Mesendoderm (in vitro differentiated cells): ENCODE data around the gene CRIM1.

Source experiments
- DNase-seq: peaks from one replicate; pipeline ENCODE4 v3.0.0; 2013
- H2AK5ac ChIP-seq: 2 replicates; pipeline ENCODE4 v1.6.1; 2013; ENCODE audit warnings: low read length, inconsistent platforms
- H2BK120ac ChIP-seq: 2 replicates; pipeline ENCODE4 v1.6.1; 2013; ENCODE audit warnings: low read depth, mild to moderate bottlenecking, low read length, moderate library complexity, mixed read lengths
- H2BK15ac ChIP-seq: replicated peaks from 2 replicates; pipeline ENCODE4 v1.6.1; 2013; ENCODE audit warnings: low read depth, mild to moderate bottlenecking, moderate library complexity
- H2BK5ac ChIP-seq: 2 replicates; pipeline ENCODE4 v1.6.1; 2013; ENCODE audit warnings: low read length, inconsistent platforms
- H3K18ac ChIP-seq: 2 replicates; pipeline ENCODE4 v1.6.1; 2013; ENCODE audit warnings: mild to moderate bottlenecking, low read length, mixed read lengths
- H3K23ac ChIP-seq: one replicate; pipeline ENCODE4 v1.6.1; 2013; ENCODE audit warnings: low read length
- H3K27ac ChIP-seq: 2 replicates; pipeline ENCODE4 v1.5.1; 2013; ENCODE audit warnings: low read depth, mild to moderate bottlenecking, inconsistent platforms, low read length, moderate library complexity
- H3K27me3 ChIP-seq: 2 replicates; pipeline ENCODE4 v1.6.1; 2013; ENCODE audit warnings: low read length, control low read depth, mild to moderate bottlenecking, inconsistent platforms; ENCODE audit not compliant: insufficient read depth, poor library complexity
- H3K36me3 ChIP-seq: 2 replicates; pipeline ENCODE4 v1.6.1; 2013; ENCODE audit warnings: low read length, inconsistent platforms; ENCODE audit not compliant: control insufficient read depth, insufficient read depth
- H3K4ac ChIP-seq: one replicate; pipeline ENCODE4 v1.6.1; 2013; ENCODE audit warnings: low read depth, mild to moderate bottlenecking, low read length, moderate library complexity
- H3K4me1 ChIP-seq: 2 replicates; pipeline ENCODE4 v1.6.1; 2013; ENCODE audit warnings: low read depth, low read length, inconsistent platforms; ENCODE audit not compliant: control insufficient read depth
- H3K4me2 ChIP-seq: 2 replicates; pipeline ENCODE4 v1.6.1; 2013; ENCODE audit warnings: low read length
- H3K4me3 ChIP-seq: 2 replicates; pipeline ENCODE4 v1.5.1; 2013; ENCODE audit warnings: mild to moderate bottlenecking, low read length
- H3K56ac ChIP-seq: one replicate; pipeline ENCODE4 v1.6.1; 2013; ENCODE audit warnings: low read length
- H3K79me1 ChIP-seq: 2 replicates; pipeline ENCODE4 v1.6.1; 2013; ENCODE audit warnings: low read length, inconsistent platforms
- H3K79me2 ChIP-seq: 2 replicates; pipeline ENCODE4 v1.6.1; 2013; ENCODE audit warnings: mild to moderate bottlenecking, low read length; ENCODE audit not compliant: control insufficient read depth, insufficient read depth
- H3K9ac ChIP-seq: 2 replicates; pipeline ENCODE4 v1.6.1; 2013; ENCODE audit warnings: low read length, inconsistent platforms
- H4K5ac ChIP-seq: one replicate; pipeline ENCODE4 v1.6.1; 2013; ENCODE audit warnings: low read length
- H4K8ac ChIP-seq: one replicate; pipeline ENCODE4 v1.6.1; 2013; ENCODE audit warnings: low read depth, mild to moderate bottlenecking, control low read depth, low read length, moderate library complexity
- WGBS: extraction: QIAGEN DNeasy Blood & Tissue Kit; methylation state at CpG from one replicate; pipeline ENCODE4 v1.1.7; 2013; ENCODE audit warnings: low lambda C conversion rate, missing lambda C conversion rate; ENCODE audit not compliant: insufficient coverage; ENCODE audit errors: extremely low coverage; 5-methylcytosine and 5-hydroxymethylcytosine counted together

The CRIM1 gene

GRCh38 chr2:36425608-36426355 lies 70.2 kb downstream of the CRIM1 start:
- Histone ChIP-seq H4K8ac (no peak overlapping the region), H2BK15ac (no peak overlapping the region), H3K4ac (no peak overlapping the region), H3K27me3 (no peaks in the 10 kb centered on the region), H3K4me1 (peaks cover 4% of the 10 kb centered on the region), H3K79me2 (peaks cover 17% of the 10 kb centered on the region), H3K79me1 (peaks cover 14% of the 10 kb centered on the region), H3K36me3 (no peaks in the 10 kb centered on the region), H3K4me3 (no peak overlapping the region), H3K27ac (no peak overlapping the region), H3K9ac (no peak overlapping the region), H3K23ac (no peak overlapping the region), H2AK5ac (no peak overlapping the region), H4K5ac (no peak overlapping the region), H2BK120ac (no peak overlapping the region), H3K4me2 (no peak overlapping the region), H3K18ac (no peak overlapping the region), H3K56ac (no peak overlapping the region), H2BK5ac (no peak overlapping the region)
- DNase-seq = no peak
- WGBS = no CpG with 5 or more reads among the region's 3 CpGs

- no peak overlapping the region for H3K4ac ChIP-seq
- no peak overlapping the region for H2BK15ac ChIP-seq
- H3K27ac ChIP-seq = no peak overlapping the region
- H3K23ac ChIP-seq = no peak overlapping the region
- no peak overlapping the region for H2BK5ac ChIP-seq
- peaks cover 21% of the 10 kb centered on the region for H3K79me2 ChIP-seq
- H3K79me1 ChIP-seq = peaks cover 18% of the 10 kb centered on the region
- H3K9ac ChIP-seq = no peak overlapping the region
- no CpG with 5 or more reads among the region's 2 CpGs for WGBS
- no peak overlapping the region for H3K4me3 ChIP-seq
- no peaks in the 10 kb centered on the region for H3K36me3 ChIP-seq
- DNase-seq = no peak
- no peaks in the 10 kb centered on the region for H3K27me3 ChIP-seq
- H2BK120ac ChIP-seq = no peak overlapping the region
- H3K56ac ChIP-seq = no peak overlapping the region
- no peak overlapping the region for H2AK5ac ChIP-seq
- H4K5ac ChIP-seq = no peak overlapping the region
- H3K18ac ChIP-seq = no peak overlapping the region
- H4K8ac ChIP-seq = no peak overlapping the region
- H3K4me2 ChIP-seq = no peak overlapping the region
- peaks cover 4% of the 10 kb centered on the region for H3K4me1 ChIP-seq
These were observed 72.2 kb downstream of the CRIM1 start for GRCh38 chr2:36427790-36428243.

- Histone ChIP-seq H3K4me2 (no peak overlapping the region), H3K18ac (no peak overlapping the region), H2BK5ac (no peak overlapping the region), H3K23ac (no peak overlapping the region), H2BK120ac (no peak overlapping the region), H2BK15ac (no peak overlapping the region), H3K9ac (no peak overlapping the region), H2AK5ac (no peak overlapping the region), H4K5ac (no peak overlapping the region), H3K56ac (no peak overlapping the region), H3K4me1 (no peaks in the 10 kb centered on the region), H3K27me3 (no peaks in the 10 kb centered on the region), H3K4ac (no peak overlapping the region), H4K8ac (no peak overlapping the region), H3K4me3 (no peak overlapping the region), H3K79me1 (peaks cover 23% of the 10 kb centered on the region), H3K27ac (no peak overlapping the region), H3K36me3 (no peaks in the 10 kb centered on the region), H3K79me2 (peaks cover 20% of the 10 kb centered on the region)
- DNase-seq = no peak
- WGBS = no CpG with 5 or more reads among the region's 4 CpGs
These were observed 75.0 kb downstream of the CRIM1 start for GRCh38 chr2:36430549-36430948.

GRCh38 chr2:36432479-36432878 lies 76.9 kb downstream of the CRIM1 start:
- Histone ChIP-seq H3K79me2 (peaks cover 20% of the 10 kb centered on the region), H3K9ac (no peak overlapping the region), H3K18ac (no peak overlapping the region), H2BK5ac (no peak overlapping the region), H3K4me2 (no peak overlapping the region), H2BK15ac (no peak overlapping the region), H4K8ac (no peak overlapping the region), H3K79me1 (peaks cover 23% of the 10 kb centered on the region), H3K4me3 (no peak overlapping the region), H4K5ac (no peak overlapping the region), H3K4ac (no peak overlapping the region), H2AK5ac (no peak overlapping the region), H3K27ac (no peak overlapping the region), H2BK120ac (no peak overlapping the region), H3K23ac (no peak overlapping the region), H3K56ac (no peak overlapping the region), H3K4me1 (no peaks in the 10 kb centered on the region), H3K27me3 (no peaks in the 10 kb centered on the region), H3K36me3 (no peaks in the 10 kb centered on the region)
- WGBS = no CpG with 5 or more reads among the region's 3 CpGs
- no peak for DNase-seq

GRCh38 chr2:36433311-36434217 lies 78.0 kb downstream of the CRIM1 start:
- WGBS = no CpG with 5 or more reads among the region's 11 CpGs

More at GRCh38 chr2:36433311-36434217, 78.0 kb downstream of the CRIM1 start:
- no peak overlapping the region for H3K4me2 ChIP-seq
- H3K79me1 ChIP-seq = peaks cover 23% of the 10 kb centered on the region
- H4K8ac ChIP-seq = no peak overlapping the region
- no peak overlapping the region for H3K23ac ChIP-seq
- no peak for DNase-seq
- H3K27me3 ChIP-seq = no peaks in the 10 kb centered on the region
- H3K18ac ChIP-seq = no peak overlapping the region
- peaks cover 20% of the 10 kb centered on the region for H3K79me2 ChIP-seq
- no peak overlapping the region for H2BK120ac ChIP-seq
- no peak overlapping the region for H3K56ac ChIP-seq
- no peak overlapping the region for H3K9ac ChIP-seq
- H2AK5ac ChIP-seq = no peak overlapping the region
- H3K27ac ChIP-seq = no peak overlapping the region
- H3K36me3 ChIP-seq = no peaks in the 10 kb centered on the region
- H3K4me3 ChIP-seq = no peak overlapping the region
- no peak overlapping the region for H3K4ac ChIP-seq
- no peaks in the 10 kb centered on the region for H3K4me1 ChIP-seq
- no peak overlapping the region for H2BK5ac ChIP-seq
- no peak overlapping the region for H4K5ac ChIP-seq
- H2BK15ac ChIP-seq = no peak overlapping the region
